Measurements from ENCODE around the gene SAMD14.

The SAMD14 gene

GRCh38 chr17:50111673-50112655 is 18.0 kb downstream of the SAMD14 start:
- DNase-seq, result no peak

- DNase-seq, result no peak
Observed at GRCh38 chr17:50110591-50111349, 19.2 kb downstream of the SAMD14 start.

GRCh38 chr17:50109785-50110184 is 20.2 kb downstream of the SAMD14 start:
- DNase-seq, result no peak

- DNase-seq, result no peak
Observed at GRCh38 chr17:50109207-50109606, 20.8 kb downstream of the SAMD14 start.

- DNase-seq, result no peak
Observed at GRCh38 chr17:50108556-50108955, 21.4 kb downstream of the SAMD14 start.

GRCh38 chr17:50107790-50108414 is 22.1 kb downstream of the SAMD14 start:
- no peak for DNase-seq

GRCh38 chr17:50106393-50107131 is 23.4 kb downstream of the SAMD14 start:
- no peak for DNase-seq

- DNase-seq, result no peak
Observed at GRCh38 chr17:50105811-50106210, 24.1 kb downstream of the SAMD14 start.

GRCh38 chr17:50103941-50104340 is 26.0 kb downstream of the SAMD14 start:
- DNase-seq, result no peak

- DNase-seq, result no peak
Observed at GRCh38 chr17:50103252-50103651, 26.7 kb downstream of the SAMD14 start.

GRCh38 chr17:50102164-50102991 is 27.6 kb downstream of the SAMD14 start:
- DNase-seq, result no peak

GRCh38 chr17:50101346-50102163 is 28.4 kb downstream of the SAMD14 start:
- no peak for DNase-seq

GRCh38 chr17:50100921-50101345 is 29.0 kb downstream of the SAMD14 start:
- no peak for DNase-seq

- no peak for DNase-seq
Observed at GRCh38 chr17:50100480-50100883, 29.5 kb downstream of the SAMD14 start.

GRCh38 chr17:50099003-50099402 is 31.0 kb downstream of the SAMD14 start:
- no peak for DNase-seq

- DNase-seq, result no peak
Observed at GRCh38 chr17:50098583-50098982, 31.4 kb downstream of the SAMD14 start.

GRCh38 chr17:50097926-50098325 is 32.0 kb downstream of the SAMD14 start:
- no peak for DNase-seq

GRCh38 chr17:50097455-50097854 is 32.5 kb downstream of the SAMD14 start:
- no peak for DNase-seq

GRCh38 chr17:50096758-50097157 is 33.2 kb downstream of the SAMD14 start:
- DNase-seq, result no peak

- no peak for DNase-seq
Observed at GRCh38 chr17:50096092-50096491, 33.9 kb downstream of the SAMD14 start.

- no peak for DNase-seq
Observed at GRCh38 chr17:50095626-50096037, 34.3 kb downstream of the SAMD14 start.
